HK-2 (cell line): ENCODE data around the gene ALKBH8.
"Not testable (repeated sequence)": the region's sequence is repeated elsewhere in the genome, so short reads cannot be mapped to it uniquely, and the experiment has no call there.

Experiments used
- DNase-seq: peaks from one replicate; pipeline ENCODE4 v3.0.0-alpha.2; 2018; ENCODE audit not compliant: unreplicated experiment

The ALKBH8 gene

DNA sequence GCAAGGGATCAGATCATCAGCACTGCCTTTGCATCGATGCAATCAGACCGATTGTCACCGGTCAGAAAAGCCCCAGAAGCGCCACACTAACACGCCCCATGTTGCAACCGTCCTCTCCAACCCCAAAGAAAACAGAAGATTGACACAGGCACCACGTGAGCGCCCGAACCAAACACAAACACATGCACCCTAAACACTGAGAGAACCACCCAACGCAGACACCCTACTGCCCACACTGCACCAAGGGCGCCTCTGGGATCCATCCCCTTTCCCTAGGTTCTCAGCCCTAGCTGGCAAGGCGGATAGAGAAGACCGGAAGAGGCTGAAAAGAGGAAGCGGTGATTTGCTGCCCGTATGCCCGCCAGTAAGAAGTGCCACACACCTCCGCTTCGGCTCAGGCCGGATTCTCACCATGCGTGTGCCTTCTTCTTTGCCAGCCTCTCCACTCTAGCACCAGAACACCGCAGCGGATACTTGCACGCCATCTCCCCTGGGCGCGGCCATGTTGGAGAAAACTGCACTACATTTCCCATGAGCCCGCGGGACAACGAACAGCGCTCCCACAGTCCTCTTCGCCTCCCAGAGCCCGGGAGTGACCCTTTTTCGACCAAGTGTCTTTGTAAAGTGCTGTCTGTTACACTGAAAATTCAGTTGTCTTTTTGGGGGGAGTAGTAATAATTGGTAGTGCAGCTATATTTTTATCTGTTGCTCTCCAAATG, at the start of gene ALKBH8:
ALKBH8 (minus strand) TSS at position 517 of the 719 bp plus-strand sequence. CDS start 4,842 bp downstream, outside the sequence.
- peak; percentile 63 for DNase-seq

- DNase-seq, result no peak
These were observed 46.9 kb upstream of the ALKBH8 start for GRCh38 chr11:107612445-107612844.

- no peak for DNase-seq
These were observed 44.1 kb upstream of the ALKBH8 start for GRCh38 chr11:107609400-107610218.

DNA sequence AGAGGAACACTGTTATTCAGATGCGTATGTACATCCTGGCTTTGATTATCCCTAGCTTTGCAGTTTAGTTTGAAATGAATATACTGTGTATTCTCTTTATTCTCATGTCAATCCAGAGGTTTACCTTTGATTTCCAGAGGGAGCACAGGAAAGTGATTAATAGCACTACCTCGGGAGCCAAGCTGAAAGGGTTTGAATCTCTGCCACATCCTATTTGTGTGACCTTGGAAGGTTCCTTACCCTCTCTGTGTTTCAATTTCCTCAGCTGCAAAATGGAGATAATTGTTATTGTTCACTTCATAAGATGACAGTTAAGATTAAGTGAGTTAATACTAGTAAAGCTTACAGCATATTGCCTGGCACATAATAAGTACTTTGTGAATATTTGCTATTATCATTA, 43.3 kb upstream of the ALKBH8 start:
- DNase-seq, result no peak

GRCh38 chr11:107606141-107606540, 40.6 kb upstream of the ALKBH8 start:
- DNase-seq, result no peak

GRCh38 chr11:107605061-107606006, 39.8 kb upstream of the ALKBH8 start:
- DNase-seq, result no peak

DNA sequence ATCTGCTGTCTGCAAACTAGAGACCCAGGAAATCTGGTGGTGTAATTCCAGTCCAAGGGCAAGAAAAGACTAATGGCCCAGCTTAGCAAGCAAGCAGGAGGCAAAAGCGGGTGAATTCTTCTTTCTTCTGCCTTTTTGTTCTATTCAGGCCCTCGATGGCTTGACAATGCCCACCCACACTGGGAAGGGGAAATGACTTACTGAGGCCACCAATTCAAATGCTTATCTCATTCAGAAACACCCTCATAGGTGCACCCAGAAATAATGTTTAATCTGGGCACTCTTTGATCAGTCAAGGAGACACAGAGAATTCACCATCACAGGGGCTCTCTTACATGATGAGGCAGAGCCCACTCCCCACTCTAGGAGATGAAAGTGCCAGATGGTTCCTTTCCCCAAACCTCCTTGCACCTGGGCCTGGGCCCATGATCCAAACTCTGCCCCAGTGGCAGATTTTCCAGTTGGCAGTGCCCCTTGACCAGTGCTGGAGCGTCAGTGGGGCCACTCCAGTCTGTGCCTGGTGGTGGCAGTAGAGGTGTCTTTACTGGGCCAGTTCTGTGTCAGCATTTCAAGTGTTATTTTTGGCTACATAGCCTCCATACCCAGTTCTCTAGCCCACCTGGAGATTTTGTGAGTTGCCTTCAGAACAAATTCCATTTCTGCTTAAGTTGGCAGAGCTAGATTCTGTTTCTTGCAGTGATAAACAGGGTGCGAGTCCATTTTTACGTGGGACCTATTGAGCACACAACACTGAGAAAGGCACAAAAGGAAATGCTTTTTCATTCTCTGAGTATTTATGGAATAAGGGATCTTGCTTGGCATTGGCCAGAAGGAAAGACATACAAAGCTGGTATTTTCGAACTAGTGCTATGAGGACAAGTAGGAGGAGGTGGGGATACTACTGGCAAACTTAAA, 32.9 kb upstream of the ALKBH8 start:
- peak; percentile 9 for DNase-seq

DNA sequence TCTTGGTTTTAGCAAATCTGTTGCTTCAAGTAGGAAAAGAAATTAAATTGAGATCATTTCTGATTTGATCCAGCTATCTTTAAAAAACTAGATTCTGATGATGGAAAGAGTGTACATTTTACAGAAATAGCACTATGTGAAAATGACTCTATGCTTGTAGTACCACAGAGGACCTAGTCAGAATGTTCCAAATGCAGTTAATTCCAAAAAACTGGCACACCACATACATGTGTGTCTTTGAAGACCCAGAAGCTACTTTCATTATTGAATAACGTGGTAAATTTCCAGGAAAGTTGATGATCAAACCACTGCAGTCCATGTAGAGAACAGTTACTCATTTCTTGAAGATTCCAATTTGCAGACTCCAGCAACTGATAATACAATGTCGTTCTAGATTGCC, 29.2 kb upstream of the ALKBH8 start:
- DNase-seq, result no peak

DNA sequence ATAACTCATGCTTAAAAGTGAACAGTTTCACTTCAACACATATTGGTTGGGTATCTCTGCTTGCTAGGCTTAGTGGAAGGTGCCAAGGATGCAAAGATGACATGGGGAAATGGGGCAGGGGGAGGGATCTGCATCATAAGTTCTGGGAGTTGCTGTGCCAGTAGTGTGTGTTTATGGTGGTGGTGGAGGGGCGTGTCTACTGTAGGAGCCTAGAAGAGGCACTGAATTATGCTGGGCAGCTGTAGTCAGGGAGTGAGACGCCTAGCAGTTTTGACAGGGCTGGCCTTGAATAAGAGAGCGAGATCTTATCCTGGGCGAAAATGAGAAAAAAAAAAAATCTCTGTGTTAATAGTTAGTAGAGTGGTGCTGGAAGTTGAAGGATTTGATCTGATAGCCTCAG, 28.4 kb upstream of the ALKBH8 start:
- DNase-seq, result no peak

- no peak for DNase-seq
These were observed 27.3 kb upstream of the ALKBH8 start for GRCh38 chr11:107592813-107593212.

DNA sequence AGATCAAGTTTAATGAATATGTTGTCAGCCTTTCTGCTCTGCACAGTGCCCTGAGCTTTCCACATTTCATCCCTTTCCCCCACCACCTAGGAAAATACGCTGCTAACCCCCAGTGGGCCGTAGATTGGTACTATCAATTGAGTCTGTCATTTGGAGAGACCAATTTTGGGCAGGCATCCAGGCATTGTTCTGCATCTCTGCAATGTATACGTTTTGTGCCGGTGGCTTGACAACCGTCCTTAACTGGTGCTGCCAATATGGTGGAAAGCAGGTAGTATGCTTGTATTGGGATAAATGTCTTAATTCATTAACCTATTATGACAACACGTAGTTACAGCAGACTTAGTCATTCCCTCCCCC, 26.7 kb upstream of the ALKBH8 start:
- DNase-seq, result no peak

DNA sequence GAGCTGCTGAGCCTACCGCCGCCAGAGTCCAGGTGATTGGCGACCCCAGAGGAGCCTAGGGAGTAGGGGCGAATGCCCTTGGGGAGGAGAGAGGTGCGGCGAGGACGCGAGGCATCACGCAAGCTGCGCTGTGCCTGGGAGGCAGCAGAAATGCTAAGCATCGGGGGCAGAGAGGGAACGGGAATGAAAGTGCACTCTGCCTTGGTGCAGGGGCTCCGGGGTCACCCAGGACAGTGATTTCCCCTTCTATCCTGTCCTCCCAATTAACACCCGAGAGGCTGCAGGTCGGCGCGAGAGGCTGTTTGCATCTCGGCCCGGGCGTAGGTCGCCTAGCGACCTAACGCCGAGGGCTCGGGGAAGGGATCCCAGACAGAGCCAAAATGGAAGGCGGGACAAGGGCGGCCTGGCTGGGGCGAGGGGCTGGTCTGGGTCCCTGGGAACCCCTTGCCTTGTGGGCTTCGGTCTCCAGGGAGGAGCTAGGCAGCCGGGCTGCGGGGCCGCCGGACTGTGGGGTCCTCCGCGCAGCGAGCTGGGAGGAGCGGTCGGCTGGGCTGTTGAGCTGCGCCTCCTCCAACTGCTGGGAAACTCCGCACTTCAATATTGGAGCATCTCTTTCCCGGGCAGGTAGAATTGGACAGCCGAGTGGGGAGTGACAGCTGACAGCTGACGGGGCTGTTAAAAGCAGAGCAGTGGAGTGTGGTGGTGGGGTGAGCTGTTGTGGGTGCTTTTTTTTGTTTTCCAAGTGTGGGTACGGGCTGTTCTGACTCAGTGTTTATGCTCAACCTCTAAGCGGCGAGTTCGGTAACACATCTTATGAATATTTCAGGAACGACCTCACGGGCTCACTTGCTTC, 26.1 kb upstream of the ALKBH8 start:
- peak; percentile 30 for DNase-seq

GRCh38 chr11:107590460-107591377, 25.2 kb upstream of the ALKBH8 start, which contains the start of gene ELMOD1:
Gene ELMOD1 (plus strand): TSS chr11:107591147. CDS start chr11:107618190, 27,043 bp downstream.
- peak; percentile 73 for DNase-seq

DNA sequence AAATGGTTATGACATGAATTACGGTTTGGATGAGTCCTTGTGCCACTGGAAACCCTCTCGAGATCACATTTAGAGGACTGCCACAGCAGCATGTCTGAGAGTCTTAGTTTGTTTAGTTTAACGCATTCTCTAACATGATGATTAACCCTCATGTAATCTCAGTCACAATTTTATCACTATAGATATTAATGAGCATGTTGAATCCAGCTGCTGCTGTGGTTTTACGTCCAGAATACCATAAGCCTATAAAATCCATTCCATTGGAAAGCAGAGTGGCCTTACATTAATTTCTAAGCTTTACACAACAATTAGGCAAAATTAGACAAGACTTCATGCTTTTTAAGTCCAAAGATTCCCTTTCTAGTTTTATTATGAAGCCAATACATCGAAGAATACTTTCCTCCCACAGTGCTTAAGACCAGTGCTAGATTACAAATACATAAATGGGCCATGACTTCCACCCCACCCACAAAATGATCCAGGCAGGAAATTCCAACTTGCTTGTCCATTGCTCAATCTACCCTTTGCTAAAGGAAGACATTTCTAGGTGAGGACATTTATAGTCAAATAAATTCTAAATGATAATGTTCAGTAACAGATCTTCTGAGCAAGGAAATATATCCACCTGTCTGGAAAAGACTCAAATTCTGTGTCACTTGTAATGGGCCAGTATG, 21.9 kb upstream of the ALKBH8 start:
- no peak for DNase-seq

DNA sequence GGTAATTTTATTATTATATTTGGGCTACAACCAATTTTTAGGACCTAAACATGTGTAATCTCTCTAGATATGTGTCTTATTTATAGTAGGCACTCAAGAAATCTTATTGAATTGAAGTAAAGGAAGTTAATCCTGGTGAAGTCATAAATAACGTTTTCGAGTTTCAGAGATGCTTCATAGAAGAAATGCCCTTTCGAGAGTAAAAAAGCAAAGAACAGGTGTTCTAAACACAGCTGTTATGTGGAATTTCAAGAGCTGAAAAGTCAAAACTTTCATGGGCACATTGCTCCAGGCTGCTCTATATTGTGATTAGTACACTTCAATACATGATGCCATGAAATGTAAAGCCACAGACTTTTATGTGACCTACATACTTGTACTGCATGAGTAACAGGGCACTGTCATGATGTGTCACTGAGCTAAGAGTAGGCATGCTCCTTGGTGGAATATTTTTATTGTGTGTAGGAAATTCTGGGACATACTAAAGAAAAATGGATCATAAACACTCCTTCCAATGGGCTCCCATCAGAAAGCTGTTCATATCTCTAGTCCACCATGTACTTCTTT, 18.2 kb upstream of the ALKBH8 start:
- no peak for DNase-seq

- no peak for DNase-seq
These were observed 15.6 kb upstream of the ALKBH8 start for GRCh38 chr11:107581147-107581546.

DNA sequence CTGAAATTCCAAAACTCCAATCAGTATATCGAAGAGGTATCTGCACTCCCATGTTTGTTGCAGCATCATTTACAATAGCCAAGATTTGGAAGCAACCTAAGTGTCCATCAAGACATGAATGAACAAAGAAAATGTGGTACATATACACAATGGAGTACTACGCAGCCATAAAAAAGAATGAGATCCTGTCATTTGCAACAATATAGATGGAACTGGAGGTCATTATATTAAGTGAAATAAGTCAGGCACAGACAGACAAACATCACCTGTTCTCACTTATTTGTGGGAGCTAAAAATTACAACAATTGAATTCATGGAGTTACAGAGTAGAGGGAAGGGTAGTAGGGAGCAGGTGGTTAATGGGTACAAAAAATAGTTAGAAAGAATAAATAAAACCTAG, 13.6 kb upstream of the ALKBH8 start:
- DNase-seq, result not testable (repeated sequence)

DNA sequence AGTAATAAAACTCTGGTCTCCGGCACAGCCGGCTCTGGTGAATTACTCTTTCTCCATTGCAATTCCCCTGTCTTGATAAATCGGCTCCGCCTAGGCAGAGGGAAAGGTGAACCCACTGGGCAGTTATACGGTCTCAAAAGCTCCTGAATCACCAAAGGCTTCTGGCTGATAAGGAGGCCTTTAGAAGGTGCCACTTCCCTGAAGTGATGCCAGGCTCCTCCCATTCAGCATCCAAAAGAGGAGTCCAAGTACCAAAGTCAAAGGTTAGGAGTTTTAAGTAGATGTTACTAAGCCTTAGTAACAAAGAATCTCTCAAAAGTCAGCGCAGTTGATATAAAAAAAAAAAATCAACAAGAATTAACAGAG, 11.8 kb upstream of the ALKBH8 start:
- DNase-seq, result no peak
